ENCODE results near the gene NKX1-2.
A peak's percentile ranks its signal among the peaks of the same experiment; 100 is the strongest.

NKX1-2 gene

DNA sequence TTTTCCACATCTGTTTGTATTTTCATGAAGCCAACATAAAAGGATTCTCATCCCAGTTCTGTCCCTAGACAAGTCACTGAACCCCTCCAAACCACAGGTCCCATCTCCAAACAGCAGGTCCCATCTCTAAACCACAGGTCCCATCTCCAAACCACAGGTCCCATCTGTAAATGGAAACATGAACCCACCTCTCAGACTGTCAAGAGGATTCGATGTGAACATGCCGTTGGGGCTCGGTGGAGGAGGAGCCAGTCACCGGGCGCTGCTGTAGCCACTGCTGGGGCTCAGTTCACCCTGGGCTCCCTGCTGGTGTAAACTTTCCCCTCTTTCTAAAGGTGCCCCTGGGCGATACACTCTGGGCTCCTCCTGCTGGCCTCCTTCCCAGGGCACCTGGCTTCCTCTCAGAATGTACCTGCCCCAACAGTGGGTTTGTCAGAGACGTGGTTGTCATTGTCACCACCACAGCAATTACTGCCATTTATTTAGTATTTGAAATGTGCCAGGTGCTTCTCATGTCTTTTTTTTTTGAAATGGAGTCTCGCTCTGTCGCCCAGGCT lies 24.8 kb upstream of the NKX1-2 start:
- no peak for DNase-seq (ENCODE audit: low read depth)

DNA sequence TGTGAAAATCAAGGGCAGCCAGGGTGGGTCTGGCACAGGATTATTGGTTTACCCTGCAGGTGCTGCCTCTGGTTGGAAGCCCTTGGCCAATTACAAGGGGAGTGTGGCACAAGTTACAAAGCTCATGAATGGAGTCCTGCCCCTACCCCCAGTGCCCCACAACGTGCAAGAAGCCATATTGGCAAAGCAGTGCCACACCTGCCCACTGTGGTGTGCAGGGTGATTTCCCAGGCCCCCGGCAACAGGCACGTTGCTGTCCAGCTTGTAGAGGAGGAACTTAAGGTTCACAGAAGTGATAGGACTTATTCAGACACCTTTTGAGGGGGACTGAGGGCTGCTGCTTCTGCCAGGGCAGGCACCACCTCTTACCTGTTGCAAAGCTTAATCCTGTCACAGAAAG lies 23.2 kb upstream of the NKX1-2 start:
- no peak for DNase-seq (ENCODE audit: low read depth)

DNA sequence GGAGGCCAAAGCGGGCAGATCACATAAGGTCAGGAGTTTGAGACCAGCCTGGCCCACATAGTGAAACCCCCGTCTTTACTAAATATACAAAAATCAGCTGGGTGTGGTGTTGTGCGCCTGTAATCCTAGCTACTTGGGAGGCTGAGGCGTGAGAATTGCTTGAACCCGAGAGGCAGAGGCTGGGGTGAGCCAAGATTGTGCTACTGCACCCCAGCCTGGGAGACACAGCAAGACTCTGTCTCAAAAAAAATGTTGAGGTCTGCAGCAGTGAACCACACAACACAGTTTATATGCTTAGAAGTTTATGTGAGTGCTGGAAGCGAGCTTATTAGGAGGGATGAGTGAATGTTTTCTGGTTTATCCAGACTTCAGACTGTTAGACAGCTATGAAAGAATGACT lies 22.2 kb upstream of the NKX1-2 start:
- DNase-seq (ENCODE audit: low read depth) = no peak

DNA sequence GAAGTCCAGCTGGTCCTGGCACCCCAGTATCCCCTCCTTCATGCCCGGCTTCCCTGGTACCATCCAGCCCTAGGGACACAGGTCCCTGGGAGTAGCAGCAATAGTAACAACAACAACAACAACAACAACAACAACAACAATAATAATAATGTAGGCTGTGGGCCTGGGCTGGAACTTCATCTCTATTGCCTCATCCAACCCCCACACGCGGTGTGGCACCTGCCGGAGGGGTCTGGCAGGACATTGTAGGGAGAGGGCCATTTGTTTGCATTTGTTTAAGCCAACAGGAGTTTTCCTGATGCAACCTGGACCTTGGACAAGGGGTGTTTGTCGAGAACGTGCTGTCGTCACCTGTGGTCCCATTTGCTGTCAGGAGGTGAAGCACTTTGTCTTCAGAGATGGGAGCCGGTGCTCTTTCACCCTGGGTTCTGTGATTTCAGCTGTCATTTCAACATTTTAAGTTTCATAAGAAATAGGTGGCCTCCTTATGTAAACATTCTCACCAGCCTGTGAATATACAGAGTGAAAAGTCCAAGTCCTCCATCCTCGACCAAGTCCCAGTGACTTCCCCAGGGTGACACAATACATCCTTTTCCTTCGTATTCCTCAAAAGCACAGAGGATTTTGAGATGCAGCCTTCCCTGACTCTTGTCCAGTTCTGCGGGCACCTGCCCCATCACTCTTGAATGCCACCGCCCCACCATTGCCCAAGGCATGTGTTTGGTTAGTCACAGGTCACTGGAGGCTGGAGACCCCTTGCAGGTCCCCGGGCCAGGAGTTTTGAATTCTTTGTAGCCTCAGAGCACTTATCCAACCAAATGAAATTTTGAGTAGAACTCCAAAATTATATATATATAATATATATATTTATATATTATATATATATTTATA lies 21.0 kb upstream of the NKX1-2 start:
- no peak for DNase-seq (ENCODE audit: low read depth)

DNA sequence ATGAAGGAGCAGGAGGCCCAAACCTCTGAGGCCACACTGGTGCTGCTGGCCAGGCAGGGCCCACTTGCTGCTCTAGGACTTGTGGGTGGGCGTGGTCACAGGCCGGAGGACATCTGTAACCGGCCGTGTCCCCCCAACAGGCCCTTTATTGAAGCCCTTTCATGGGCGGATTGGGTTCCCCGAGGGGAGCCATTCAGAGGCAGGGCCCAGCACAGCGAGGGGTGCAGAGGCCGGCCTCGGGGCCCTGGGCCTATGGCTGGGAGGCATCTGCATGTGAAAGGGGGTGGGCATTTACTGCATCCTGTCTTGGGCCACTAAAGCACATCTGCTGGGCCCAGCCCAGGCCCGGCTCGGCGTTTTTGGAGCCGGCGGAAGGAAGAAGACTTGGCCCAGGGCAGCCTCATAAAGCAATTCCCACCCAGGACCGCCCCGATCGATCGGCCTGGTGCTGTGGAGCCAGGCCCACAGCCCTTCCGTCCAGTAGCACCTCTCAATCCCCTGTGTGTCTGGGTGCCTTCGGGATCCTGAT lies 20.2 kb upstream of the NKX1-2 start:
- no peak for DNase-seq (ENCODE audit: low read depth)

DNA sequence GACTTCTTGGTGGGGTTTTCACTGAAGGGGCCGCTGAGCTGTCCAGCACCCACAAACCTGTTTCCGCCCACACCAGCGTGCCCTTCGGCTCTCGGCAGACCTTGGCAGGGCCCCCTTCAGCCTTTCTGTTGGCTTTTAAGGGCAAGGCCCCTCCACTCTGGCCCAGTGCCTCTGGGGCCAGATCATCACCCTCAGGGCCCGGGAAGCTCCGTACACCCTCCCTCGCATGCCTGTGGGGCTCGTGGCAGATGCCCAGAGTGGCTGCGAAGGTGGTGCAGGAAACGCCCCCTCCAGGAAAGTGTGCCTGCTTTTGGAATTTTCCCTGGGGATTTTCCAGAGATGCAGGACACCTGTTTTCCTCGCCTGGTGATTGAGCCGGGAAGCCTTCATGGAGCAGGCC lies 18.8 kb upstream of the NKX1-2 start:
- no peak for DNase-seq (ENCODE audit: low read depth)

DNA sequence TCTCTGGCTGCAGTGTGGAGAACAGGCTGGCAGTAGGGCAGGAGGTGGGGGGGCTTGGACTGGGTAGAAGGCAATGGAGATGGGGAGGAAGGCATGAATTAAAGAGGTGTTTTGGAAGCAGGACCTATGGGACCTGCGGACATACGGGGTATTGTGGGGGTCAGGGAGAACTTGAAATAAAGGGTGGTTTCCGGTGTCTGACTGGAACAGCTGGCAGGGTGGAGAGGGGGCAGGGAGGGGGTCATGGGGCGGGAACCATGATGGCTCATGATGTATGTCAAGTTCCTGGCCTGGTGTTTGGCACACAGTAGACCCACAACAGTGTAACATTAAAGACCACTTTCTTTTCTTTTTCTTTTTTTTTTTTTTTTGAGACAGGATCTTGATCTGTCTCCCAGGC lies 17.3 kb upstream of the NKX1-2 start:
- no peak for DNase-seq (ENCODE audit: low read depth)

DNA sequence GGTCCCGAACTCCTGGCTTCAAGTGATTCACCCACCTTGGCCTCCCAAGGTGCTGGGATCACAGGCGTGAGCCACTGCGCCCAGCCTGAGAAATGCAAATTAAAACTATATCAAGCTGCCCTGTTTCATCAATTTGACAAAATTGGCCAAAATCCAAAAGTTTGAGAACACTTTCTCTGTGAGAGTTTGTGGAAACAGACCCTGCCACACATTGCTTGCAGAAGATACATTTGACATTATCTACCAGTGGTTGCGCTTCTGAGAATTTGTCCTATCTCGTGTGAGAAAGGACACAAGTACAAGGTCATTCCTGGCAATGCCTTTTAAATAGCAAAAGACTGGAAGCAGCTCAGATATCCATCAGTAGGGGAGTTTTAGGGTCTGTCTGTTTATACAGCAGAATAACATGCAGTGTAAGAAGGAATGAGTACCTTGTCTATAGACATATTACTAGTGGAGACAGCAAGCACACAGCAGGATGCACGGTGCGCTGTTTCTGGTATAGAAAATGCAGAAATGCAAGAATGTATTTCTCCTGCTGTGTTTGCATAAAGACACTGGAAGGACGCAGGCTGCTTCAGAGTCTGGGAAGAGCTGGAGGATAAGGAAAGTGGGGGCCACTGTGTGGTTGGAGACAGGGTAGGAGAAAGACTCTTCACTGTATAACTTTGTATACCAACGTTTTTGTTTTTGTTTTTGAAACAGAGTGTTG lies 16.1 kb upstream of the NKX1-2 start:
- no peak for DNase-seq (ENCODE audit: low read depth)

DNA sequence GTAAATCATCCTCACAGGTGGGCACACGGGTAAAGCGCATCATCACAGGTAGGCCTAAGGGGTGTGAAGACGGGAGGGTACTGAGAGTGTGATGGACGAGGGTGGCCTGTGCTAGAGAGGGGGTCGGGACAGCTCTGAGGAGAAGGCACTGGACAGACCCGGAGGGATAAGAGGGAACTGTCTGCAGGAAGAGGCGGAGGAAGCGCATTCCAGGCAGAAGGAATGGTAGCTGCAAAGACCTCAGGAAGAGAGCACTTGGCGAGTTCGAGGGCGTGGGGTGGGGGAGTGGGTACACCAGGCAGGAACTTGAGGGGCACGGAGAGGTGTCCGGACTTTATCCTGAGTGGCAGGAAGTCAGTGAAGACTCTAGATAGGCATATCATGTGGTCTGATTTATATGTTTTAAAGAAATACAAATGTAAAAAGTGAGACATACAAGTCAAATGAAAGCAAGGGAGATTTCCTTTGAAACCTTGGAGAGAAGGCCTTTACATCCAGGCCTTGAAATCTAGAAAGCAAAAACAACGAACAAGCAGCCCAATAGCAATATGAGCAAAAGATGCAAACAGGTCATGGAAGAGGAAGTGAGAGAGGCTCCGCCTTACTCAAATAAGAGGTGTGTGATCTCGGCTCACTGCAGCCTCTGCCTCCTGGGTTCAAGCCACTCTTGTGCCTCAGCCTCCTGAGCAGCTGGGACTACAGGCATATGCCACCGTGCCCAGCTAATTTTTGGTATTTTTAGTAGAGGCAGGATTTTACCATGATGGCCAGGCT lies 15.4 kb upstream of the NKX1-2 start:
- DNase-seq (ENCODE audit: low read depth) = no peak

DNA sequence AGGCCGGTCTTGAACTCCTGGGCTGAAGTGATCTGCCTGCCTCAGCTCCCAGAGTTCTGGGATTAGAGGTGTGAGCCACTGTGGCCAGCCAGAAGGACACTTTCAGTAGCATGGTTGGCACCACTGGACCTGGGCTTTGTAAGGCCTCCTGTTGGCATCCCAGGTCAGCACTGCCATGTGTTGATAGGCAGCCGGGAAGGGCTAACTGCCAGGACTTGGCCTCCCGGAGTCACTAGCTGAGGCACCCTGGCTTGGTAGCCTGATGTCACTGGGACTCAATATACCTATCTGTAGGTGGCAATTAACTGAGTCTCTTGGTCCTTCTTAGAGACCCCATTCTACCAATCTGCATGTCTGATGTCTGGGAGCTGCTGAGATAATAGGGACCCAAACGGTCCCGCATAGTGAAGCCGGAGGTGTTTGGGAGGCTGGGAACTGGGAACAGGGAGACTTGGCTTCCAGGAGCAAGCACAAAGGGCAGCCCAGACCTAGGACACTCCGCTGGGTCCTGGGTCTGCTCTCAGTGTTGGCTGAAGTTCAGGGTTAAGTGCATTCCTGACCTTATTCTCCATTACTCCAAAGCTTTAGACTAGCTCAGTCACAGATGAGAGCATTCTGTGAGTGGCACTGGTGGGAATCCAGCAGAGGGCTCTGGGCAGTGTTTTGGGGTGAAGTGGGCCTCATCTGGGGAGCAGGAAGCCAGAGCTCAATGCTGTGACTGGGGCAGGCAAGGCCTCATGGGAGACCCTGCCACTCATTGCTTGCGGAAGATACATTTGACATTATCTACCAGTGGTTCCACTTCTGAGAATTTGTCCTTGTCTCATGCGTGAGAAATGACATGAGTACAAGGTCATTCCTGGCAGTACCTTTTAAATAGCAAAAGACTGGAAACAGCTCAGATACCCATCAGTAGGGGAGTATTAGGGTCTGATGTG lies 14.5 kb upstream of the NKX1-2 start:
- no peak for DNase-seq (ENCODE audit: low read depth)

DNA sequence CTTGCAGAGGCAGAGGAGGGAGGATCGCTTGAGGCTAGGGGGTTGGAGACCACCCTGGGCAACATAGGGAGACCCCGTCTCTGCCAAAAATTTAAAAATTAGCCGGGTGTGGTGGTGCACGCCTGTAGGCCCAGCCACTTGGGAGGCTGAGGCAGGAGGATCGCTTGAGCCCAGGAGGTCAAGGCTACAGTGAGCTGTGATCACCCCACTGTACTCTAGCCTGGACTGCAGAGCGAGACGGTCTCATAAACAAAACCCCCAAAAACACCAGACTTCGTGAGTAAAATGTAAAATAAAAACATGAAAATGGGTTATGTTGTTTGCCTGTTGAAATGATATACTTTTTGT lies 12.5 kb upstream of the NKX1-2 start:
- DNase-seq (ENCODE audit: low read depth) = no peak

DNA sequence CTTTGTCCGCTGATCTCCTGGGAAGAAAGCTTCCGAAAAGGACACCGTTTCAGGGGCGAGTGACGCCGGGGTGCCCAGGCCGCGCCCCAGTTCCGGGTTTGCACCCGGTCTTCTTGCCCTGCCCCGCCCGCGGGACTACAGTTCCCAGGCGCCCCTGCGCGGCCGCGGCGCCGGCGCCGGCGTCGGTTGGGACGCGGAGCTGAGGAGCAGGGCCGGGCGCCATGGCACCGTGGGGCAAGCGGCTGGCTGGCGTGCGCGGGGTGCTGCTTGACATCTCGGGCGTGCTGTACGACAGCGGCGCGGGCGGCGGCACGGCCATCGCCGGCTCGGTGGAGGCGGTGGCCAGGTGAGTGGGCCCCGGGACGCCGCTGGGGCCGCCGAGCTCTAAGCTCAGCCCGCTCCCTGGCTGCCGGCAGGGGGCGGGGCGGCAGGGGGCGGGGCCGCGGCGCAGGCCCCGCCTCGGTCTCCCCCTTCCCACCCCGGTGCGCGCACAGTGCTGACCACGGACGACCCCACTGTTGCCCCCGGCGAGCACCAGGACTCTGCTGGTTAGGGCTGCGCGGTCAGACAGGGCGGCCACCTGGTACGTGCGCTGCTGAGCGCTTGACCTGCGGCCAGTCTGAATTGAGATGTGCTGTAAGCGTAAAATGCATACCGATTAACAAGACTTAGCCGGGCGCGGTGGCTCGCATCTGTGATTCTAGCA lies 12.0 kb upstream of the NKX1-2 start, which contains the start of gene LHPP:
Gene LHPP (plus strand): TSS at position 182 of the 706 bp plus-strand sequence. CDS start 40 bp downstream, at position 222.
- peak; percentile 31 for DNase-seq (ENCODE audit: low read depth)

DNA sequence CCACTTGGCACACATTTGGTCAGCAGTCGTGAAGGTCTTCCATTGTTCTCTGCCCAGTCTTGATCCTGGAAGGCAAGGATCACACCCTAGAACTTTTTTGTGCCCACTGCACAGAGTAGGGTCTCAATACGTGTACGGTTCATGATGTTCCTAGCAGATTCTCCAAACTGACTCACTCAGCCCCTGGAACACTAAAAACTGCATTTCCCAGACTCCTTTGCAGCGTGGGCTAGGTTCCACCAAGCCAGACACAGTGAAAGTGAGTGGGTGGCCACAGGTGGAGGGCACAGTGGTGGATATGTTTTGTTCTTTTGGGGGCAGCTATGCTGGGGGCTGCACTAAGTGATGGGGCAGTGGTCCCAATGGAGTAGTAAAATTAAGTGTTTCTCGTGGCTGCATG lies 10.3 kb upstream of the NKX1-2 start:
- no peak for DNase-seq (ENCODE audit: low read depth)

DNA sequence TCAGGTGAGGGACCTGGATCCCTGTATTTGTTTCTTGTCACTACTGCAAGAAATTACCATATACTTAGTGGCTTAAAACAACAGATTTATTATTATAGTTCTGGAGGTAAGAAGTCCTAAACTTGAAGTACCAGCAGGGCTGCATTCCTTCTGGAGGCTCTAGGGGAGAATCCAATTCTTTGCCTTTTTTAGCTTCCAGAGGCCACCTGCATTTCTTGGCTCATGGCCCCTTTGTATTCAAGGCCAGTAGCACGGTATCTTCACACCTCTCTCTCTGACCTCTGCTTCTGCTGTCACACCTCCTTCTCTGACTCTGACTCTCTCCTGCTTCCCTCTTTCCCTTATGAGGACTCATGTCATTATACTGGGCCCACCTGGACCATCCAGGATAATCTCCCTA lies 9.6 kb upstream of the NKX1-2 start:
- DNase-seq (ENCODE audit: low read depth) = no peak

DNA sequence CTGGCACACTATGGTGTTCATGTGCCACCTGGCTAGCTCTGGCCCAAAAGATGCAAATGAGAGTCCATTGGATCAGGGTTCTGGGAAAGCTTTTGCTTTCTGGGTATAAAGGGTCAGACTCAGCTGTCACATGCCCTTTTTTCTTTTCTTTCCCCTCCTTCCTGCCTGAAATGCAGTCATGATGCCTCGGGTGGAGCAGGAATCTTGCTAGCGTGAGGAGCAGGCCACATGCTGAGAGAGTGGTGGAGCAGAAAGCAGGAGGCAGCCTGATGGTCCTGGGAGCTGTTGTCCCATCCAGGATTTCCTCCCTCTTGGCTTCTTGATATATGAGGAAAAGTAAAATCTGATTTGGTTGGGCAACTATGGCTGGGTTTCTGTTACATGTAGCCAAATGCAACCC lies 9.1 kb upstream of the NKX1-2 start:
- no peak for DNase-seq (ENCODE audit: low read depth)

DNA sequence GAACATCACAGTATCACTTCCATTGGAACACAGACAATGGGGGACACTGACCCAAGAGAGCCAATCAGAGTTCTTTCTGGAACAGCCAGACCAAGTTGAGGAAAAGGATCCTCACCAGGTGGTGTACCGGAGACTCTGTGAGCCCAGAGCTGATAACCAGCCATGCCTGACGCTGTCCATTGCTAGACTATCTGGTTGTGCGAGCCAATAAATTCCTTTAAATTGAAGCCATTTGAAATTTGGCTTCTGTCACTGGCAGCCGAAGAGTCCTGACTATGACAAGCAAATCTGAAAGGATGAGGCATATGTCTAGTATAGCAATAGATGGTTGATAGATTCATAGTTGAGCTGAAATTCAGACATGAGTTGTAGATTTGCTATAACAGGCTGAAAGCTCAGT lies 8.6 kb upstream of the NKX1-2 start:
- no peak for DNase-seq (ENCODE audit: low read depth)

DNA sequence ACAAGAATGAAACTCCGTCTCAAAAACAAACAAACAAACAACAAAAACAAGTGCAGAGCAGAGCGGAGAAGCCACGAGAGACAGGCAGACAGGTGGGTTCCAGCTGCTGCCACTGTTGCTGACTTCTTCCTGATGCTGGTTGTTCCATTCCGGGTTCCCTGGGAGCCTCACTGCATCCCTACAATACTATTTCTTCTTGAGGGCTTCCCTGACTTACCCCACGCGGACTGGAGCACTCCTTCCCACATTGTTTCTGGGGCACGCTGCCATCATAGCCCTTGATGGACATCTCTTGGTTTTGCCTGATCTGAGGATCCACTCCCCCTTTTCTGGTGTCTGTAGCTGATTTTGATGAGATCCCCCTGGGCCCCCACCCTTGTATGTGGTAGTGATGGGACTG lies 5.6 kb upstream of the NKX1-2 start:
- DNase-seq (ENCODE audit: low read depth) = no peak

DNA sequence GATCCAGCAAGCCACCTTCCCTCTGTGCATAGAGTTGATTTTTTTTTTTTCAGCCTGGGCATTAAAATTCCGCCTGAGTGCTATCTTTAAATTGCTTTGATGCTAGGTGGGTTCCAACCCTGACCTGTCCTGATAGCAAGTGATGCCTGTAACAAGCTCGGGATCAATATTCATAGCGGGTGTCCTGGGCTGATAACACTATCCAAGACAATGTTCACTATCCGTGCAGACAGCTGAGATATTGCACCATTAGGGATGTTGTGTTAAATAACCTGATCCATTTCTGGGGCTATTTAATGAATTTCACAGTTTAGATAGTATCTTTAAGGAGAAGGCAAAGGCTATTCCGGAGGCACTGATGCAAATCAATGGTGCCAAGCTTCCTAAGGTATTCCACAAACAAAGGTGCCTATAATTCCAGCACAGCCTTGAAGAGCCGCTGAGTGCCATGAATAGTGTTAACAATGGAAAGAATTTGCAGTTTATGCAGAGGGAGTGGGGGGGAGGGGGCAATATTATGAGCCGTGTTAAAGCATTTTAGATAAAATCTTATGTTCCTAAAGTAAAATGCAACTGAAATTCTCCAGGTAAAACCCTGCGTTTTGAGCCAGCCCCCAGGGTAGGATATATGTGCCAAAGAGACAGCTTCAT lies 4.2 kb upstream of the NKX1-2 start:
- DNase-seq (ENCODE audit: low read depth) = no peak

DNA sequence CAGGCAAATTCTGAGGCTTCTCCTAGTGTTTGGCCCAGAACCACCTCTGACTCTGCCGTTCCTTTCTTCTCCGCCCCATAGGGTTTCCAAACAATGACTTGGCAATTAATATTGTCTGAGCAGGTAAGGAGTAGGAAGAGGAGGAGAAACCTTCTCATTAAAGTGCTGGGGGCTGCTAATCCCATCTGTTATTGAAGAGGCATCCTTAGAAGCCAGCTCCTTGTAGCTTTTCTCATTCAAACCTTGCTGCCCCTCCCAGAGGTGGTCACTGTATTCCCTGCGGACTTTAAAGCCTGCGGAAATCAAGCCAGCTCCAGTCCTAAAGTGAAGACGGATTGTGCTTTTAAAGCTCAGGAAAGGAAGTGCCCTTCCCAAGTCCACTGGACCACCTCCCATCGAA lies 1.4 kb upstream of the NKX1-2 start:
- no peak for DNase-seq (ENCODE audit: low read depth)

DNA sequence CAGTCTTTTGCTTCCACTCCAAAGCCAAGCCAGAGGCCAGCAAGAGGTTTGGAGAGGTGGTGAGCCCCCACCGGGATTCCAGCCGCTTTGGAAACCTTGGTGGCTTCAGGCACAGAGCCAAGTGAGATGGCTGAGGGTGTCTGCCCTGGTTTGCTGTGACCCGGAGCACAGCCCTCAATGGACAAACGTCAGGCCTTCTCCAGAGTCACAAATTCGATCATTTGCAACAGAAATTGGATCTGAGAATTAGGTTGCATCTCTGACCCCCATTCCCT lies 885 bp upstream of the NKX1-2 start:
- DNase-seq (ENCODE audit: low read depth) = no peak

Measured in HS-27A (cell line).